Activated T-helper 1 cell treated with anti-CD3 and anti-CD28 coated beads, Interleukin-2, amount 50 U/mL, for 16 hours (primary cell): Measurements from ENCODE around the gene WASL.

Experiments used
- DNase-seq, 2 donors: peaks; one replicate each; pipeline ENCODE4 v3.0.0-alpha.2; 2020; ENCODE audit warnings: low read depth in 1 of 2, low spot score in 1 of 2

The WASL gene

DNA sequence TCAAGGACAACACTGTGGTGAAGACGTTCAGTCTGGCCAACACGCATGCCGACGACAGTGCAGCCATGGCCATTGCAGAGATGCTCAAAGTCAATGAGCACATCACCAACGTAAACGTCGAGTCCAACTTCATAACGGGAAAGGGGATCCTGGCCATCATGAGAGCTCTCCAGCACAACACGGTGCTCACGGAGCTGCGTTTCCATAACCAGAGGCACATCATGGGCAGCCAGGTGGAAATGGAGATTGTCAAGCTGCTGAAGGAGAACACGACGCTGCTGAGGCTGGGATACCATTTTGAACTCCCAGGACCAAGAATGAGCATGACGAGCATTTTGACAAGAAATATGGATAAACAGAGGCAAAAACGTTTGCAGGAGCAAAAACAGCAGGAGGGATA is 86.5 kb downstream of the WASL start:
- DNase-seq = no peak

DNA sequence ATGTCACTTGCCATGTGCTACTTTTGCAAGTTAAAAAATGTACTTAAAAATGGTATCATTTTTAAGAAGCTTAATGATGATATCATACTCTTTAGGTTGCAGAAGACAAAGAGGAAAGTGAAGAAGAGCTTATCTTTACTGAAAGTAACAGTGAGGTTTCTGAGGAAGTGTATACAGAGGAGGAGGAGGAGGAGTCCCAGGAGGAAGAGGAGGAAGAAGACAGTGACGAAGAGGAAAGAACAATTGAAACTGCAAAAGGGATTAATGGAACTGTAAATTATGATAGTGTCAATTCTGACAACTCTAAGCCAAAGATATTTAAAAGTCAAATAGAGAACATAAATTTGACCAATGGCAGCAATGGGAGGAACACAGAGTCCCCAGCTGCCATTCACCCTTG is 87.0 kb downstream of the WASL start:
- DNase-seq = no peak

DNA sequence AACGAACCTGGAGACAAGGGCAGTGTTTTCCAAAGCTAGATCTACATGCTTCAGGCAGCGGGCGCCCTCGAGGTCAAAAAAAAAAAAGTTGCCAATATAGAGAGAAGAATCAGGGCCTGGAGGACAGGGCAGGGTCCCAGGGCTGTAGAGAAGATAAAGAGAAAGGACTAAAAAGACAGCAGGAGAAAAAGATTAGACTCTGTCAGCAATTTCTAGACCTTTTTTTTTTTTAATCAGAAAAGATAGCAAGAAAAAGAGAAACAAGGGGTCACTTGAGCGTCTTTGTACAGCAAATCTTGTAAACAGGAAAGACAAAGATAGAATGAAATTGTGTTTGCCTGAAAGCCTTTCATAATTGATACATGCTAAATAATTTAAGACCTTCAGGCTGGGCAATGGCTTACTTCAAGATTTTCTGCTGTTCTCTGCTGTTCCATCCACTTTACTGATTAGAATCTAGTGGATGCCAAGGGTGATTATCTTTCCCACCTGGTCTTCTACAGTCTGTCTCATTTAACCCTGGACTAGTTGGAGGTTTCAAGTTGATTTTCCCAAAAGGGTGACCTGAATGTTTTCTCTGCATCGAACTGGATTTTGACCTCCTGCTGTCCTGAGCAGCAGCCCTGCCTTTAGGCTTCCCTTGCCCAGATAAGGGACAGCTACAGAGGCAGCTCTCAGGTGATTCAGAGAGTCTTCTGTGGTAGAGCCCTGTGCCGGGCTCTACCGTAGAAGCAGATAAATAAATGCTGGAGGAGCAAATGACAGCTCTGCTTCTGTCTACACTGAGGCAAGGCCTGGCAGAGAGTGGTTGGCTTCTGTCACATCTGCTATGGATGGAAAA is 88.1 kb downstream of the WASL start:
- no peak for DNase-seq

DNA sequence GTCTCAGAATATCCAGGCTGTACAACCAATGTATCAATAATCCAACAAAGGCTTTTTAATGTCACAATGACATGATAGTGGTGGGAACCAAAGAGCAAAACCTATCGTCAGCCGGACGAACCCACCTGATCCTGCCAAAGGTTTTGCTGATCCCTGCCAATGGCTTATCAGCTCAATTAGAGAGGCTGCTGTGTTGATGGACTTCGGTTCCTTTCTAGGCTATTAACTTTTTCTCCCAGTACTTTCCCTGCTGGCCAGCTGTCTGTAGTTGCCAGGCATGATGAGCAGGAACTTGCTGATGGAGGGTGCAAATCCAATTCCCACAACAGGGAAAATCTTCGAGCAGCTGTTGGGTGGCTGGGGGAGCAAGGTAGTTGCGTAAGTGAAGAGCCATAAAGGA is 90.8 kb downstream of the WASL start:
- no peak for DNase-seq

DNA sequence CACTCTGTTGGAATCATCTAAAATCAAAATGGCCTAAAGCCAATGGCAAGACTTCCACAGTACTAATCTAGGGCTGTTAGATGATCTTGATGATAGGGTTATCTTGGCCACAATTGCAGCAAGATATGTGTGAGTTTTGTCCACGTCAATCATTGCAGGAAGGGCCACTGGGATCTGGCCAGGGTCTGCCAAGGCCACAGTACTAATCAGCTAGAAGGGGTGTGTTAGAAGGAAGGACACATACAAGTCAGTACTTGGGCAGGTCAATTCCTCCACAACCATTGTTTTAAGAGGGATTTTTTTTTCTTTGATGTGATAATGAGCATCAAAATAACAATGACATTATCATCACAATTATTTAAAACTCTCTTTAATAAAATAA is 91.5 kb downstream of the WASL start:
- no peak for DNase-seq

DNA sequence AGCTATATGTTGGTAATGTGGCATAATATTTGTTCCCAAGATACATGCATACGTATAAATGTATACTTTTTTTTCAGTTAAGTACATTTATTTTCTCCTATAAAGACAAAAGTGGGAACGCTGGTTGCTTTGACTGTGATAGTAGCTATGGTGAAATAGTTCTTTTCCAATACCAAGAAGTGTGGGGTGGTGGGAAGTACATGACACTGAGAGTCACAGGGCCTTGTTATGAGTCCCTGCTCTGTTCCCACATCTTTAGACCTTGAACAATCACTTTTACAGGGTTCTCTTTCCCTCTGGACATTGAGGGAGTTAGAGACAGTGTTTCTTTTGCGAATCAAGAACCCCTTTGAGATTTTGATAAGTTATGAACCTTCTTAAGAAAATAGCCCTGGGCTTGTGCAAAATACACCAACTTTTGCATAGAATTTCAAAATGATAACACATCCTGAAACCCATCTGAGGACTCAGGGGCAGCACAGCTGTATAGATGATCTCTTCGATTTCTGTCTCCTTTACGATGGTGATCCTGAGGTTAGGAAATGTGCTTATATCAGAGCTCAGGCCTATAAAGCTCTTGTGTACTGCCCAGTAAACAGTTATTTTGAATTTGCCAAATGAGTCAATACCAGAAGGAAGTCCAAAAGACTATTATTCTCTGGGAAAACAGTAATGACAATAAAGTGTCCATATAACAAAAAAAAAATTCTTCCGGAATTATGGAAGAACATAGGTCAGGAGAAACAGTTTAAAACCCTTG is 92.1 kb downstream of the WASL start:
- no peak for DNase-seq

DNA sequence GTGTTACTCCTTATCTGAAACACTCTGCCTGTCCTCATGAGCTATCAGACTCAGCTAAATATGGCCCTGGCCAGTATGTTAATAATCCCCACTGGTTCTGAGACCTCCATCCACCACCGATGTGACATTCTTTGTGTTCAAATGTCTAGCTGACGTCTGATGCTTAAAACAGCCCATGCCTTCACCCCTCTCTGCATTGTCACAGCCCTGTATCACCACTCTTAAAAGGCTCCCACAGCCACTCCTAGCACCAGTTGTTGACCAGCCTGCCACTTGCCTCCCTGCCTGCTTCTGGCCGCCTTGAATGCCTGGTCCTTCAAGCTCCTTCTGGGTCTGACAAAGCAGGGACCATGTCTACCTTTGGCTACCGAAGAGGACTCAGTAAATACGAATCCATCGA is 93.2 kb downstream of the WASL start, which contains the start of gene LMOD2:
Gene LMOD2 (plus strand): TSS at position 253 of the 400 bp plus-strand sequence. CDS start 98 bp downstream, at position 351.
- no peak for DNase-seq

DNA sequence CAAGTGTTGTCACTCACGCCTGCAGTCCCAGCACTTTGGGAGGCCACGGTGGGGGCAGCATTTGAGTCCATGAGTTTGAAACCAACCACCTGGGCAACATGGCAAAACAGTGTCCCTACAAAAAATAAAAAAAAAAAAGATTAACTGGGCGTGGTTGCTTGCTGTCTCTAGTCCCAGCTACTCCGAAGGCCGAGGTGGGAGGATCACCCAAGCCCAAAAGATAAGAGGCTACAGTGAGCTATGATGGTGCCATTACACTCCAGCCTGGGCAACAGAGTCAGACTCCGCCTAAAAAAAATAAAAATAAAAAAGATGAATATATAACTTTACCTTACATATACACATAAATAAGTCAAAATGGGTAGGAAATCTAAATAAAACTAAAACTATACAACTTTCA is 95.6 kb downstream of the WASL start:
- DNase-seq = no peak

DNA sequence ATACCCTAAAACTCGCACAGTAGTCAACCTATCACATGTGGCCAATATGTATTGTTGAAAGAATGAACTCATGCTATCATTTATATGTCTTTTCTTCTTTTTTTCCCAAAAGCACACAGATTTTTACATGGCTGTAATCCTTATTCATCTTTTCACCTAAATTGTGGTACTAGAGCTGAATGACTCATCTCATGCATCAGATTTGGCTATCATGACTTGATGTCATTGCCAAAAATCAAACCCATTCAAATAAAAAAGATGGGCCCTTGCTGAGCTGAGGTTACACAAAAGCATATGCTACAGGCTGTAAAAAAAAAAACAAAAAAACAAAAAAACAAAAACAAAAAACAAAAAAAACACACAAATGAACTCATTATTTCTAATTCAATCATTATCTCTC is 96.4 kb downstream of the WASL start:
- DNase-seq = no peak

DNA sequence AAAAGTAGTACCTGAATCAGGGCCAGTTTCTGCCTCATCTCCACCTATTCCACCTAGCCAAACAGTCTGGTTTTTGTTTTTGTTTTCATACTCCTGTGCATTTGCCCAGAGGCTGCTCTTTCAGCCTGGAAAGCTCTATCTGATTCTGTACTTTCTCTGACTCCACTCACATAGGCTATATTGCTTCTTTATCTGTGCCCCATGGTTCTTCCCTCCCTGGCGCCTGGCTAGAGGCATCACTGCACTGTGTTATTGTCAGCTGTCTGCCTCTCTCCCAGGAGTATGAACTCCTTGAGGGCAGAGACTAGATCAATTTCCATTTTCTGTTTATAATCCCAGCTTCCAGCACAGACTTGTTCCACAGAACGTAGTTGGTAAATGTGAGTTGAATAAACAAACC is 98.2 kb downstream of the WASL start:
- no peak for DNase-seq

DNA sequence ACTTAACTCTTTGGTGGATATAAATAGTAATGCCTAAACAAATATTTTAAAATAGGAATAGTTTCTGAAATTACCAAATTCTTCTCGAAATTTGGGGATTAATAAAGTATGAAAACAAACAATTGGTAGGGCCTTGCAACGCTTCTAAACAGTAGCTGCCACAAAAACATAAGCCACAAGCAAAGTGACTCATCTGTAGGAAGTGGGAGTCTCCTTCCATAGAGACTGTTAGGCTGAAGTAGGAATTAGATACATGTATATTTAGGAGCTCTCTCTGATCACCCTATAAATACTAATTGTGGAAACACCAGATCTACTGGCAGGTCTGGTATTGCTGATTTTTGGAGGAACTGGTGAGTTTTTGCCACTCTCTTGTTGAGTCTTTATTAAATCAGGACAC is 98.8 kb downstream of the WASL start:
- DNase-seq = no peak

DNA sequence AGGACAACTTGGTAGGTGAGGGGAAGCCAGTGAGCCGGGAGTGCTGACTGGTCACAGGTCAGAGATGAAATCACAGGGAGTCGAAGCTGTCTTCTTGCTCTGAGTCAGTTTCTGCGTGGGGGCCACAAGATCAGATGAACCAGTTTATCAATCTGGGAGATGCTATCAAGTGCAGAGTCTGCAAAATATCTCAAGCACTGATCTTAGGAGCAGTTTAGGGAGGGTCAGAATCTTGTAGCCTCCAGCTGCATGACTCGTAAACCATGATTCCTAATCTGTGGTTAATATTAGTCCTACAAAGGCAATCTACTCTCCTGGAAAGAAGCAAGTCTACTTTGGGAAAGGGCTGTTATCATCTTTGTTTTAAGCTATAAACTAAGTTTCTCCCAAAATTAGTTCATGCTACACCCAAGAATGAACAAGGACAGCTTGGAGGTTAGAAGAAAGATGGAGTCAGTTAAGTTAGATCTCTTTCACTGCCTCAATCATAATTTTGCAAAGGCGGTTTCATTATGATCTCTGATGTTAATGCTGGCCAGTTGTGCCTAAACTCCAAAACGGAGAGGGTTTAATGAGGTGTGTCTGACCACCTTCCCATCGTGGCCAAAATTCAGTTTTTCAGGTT is 101.6 kb downstream of the WASL start:
- no peak for DNase-seq

DNA sequence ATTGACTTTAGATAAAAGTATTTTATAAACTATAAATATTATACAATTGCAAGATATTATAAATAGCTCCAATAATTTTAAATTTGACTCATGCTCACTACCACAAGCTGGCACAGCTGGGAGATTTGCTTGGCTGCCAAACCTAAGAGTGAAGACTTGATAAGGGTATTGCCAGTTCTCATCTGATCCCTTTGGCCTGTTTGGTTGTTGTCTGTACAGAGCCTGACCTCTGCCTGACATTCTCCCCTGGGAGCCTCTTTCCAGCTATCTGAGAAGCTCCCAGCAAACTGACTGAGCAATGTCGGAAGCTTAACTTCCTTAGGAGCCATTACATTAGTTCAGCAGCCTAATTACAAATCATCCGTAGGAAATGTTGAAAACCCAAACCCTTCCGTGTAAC is 103.3 kb downstream of the WASL start:
- DNase-seq = no peak

DNA sequence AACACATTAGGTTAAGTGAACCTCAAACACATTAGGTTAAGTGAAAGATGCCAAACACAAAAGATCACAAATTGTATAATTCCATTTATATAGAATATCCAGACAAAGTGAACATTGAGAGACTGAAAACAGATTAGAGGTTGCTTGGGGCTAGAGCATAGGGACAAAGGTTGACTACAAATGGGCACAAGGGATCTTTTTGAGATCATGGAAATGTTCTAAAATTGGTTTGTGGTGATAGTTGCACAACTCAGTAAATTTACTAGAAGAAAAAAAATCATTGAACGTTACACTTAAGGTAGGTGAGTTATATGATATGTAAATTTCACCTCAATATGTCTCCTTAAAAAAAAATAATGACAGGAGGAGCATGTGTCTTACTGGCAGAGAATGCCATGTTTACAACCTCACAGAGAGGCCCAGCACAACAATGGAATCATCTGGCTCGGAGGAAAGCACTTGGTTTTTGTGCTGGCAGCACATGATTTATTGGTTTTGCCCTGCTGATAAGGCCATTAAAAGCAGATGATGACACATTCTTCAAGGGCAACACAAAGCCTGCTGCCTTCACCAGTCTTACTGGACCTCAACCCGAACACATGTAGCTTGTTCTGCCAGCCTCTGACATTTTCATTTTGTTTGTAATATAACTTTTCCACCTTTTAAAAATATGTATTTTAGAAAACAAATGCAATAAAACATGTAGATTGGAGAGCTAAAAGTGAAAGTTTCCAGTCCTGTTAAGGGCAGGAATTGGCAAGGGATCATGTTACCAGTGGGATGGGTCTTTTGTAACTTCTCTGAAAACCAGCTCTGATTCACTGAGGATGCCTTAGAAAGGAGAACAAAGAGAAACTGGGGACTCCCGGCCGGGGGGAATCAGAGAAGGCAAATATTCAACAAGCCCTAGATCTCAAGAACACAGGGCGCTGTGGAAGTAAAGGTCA is 105.0 kb downstream of the WASL start:
- DNase-seq = no peak

DNA sequence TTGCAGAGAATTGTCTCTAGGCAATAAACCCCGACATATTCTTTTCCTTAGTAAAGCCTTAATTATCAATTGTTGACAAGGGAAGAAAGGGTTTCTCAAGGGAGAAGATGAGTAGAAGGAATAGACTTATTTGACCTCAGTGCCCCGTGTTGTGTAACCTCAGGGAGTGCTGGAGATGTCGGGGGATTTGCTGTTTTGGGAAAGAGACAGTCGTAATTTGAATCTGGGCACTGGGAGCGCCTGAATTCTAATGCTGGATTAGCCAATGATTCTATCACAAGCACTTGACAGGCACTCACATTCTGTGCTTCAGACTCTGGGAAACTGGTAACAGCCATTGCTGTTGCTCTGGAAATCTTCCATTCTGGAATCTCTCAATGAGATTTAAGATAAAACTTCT is 106.9 kb downstream of the WASL start:
- no peak for DNase-seq

DNA sequence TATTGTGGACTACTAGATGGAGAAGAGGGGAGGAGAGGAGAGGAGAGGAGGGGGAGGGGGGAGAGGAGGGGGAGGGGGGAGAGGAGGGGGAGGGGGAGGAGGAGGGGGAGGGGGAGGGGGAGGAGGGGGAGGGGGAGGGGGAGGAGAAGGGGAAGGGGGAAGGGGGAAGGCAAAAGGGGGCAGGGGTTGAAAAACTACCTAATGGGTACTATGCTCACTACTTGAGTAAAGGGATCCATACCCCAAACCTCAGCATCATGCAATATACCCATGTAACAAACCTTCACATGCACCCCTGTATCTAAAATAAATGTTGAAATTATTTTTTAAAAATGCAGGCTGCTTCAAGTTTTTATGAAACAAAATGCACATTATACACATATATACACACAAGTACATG is 108.2 kb downstream of the WASL start:
- DNase-seq = no peak

DNA sequence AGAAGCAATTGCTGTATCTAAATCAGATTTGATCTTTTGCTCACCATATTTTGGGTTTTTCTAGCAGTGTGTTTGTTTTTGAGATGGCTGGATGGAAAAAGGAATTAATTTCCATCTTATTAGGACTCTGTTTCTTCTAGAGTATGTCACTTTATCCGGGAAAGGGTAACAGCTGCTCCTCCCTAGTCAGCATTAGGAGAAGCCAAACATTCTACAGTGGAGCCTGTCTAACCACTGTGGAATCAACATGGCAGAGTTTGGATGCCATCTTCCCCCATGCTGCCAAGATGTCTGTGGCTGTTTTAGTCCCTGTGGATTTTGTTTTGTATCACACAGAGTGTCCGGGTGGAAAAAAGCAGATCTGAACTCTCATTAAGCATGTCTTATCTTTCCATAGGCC is 109.2 kb downstream of the WASL start:
- DNase-seq = no peak

DNA sequence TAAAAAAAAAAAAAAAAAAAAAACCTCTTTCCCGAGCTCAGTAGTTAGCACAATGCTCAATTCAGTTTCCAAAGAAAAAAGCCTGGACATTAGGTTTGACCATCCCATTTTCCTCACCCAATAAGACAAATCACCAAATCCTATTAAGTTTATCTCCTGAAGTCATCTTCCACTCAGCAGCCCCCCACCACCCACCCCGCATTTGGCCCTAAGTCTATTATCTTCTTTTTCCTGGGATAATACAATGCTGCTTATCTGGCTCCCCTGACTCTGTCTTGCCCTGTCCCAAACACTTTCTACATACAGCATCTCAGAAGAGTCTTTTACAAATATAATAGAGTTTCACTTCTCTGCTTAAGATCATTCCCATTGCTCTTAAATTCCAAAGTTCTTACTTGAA is 110.9 kb downstream of the WASL start:
- DNase-seq = no peak

DNA sequence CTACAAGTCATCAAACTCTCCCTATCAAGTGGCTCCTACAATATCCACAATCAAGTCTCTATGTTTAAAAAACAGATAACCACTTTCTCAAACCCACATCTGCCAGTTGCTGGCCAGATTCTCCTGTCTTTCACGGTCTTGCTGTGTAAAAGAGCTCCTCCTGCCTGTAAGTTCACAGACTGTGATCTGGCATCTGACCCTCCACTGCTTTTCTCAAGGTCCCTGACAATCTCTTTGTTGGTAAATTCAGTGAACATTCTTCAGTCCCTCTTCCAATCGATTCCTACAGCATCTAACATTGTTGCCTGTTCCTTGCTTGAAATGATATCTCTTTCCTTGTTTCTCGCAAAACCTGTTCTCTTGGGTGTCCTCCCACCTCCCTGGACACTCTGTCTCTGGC is 111.6 kb downstream of the WASL start:
- DNase-seq = no peak

DNA sequence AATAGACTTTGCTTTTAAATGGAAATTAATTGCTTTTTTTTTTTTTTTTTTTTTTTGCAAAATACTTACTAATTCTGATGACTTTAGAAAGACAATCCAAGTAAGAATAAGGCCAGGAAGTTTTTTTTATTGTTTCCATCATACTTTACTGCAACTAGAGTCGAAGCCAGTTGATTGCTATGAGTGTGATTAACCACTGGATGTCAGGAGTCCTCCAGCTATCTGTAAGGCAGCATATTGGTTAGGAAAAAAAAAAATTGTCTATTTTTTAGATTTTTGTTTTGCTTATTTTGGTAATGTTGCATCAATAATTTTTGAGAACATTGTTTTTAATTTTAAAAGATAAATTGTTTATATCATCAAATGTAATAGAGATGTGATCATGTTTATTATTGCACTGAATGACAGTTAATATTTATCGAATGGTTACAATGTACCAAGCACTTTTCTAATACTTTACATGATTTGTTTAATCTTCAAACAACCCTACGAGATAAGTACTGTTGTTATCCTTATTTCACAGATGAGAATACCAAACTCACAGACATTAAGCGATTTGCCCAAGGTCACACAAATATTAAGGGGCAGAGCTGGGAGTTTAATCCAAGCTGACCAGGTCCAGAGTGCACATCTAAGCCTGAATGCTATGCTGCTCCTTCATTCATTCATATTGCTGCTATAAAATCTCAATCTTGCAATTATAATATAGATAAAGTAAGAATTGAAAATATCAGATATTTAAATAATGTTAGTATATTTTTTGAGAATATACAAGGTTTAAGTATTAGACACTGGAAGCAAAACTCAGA is 113.0 kb downstream of the WASL start:
- DNase-seq = no peak
